H7 (cell line): Measurements from ENCODE around the gene RAMP1. TPM values are rescaled to one million over a fixed set of nuclear protein-coding genes. Genes with fewer than 3 reads are reported as not detected.
"Not testable (repeated sequence)": the region's sequence is repeated elsewhere in the genome, so short reads cannot be mapped to it uniquely, and the experiment has no call there.

Experiments used
- DNase-seq: peaks from one replicate; pipeline ENCODE4 v3.0.0; 2012
- H3K27me3 ChIP-seq: 2 replicates; pipeline ENCODE4 v1.6.0; 2011; ENCODE audit warnings: mild to moderate bottlenecking, low read length; ENCODE audit not compliant: control insufficient read depth, insufficient read depth
- H3K36me3 ChIP-seq: replicated peaks from 2 replicates; pipeline ENCODE4 v1.5.1; 2011; ENCODE audit warnings: low read length; ENCODE audit not compliant: control insufficient read depth, insufficient read depth
- H3K4me3 ChIP-seq: 2 replicates; pipeline ENCODE4 v1.5.1; 2011; ENCODE audit warnings: low read depth, mild to moderate bottlenecking, control low read depth, low read length, moderate library complexity; ENCODE audit not compliant: insufficient read depth
- total RNA-seq: library from RNA; depleted of rRNA; stranded (reverse); fragments of >200 nt; shearing (Covaris generic); gene quantifications from 2 replicates; pipeline ENCODE4 v1.2.3, GENCODE V29; 2014

RAMP1 gene
- total RNA-seq, 1 experiment from 2014 or later = 0.17 TPM

- not testable (repeated sequence) for H3K4me3 ChIP-seq, H3K27me3 ChIP-seq, DNase-seq, H3K36me3 ChIP-seq
Measured at GRCh38 chr2:237868074-237868473, 8.7 kb downstream of the RAMP1 start.

- DNase-seq = no peak
- no peaks in the 10 kb centered on the region for H3K27me3 ChIP-seq
- H3K36me3 ChIP-seq = no peaks in the 10 kb centered on the region
- no peak overlapping the region for H3K4me3 ChIP-seq
Measured at GRCh38 chr2:237868631-237869342, 9.4 kb downstream of the RAMP1 start.

GRCh38 chr2:237869343-237870102 is 10.1 kb downstream of the RAMP1 start:
- no peak for DNase-seq
- Histone ChIP-seq H3K36me3 (no peaks in the 10 kb centered on the region), H3K4me3 (no peak overlapping the region), H3K27me3 (no peaks in the 10 kb centered on the region)

- no peak overlapping the region for H3K4me3 ChIP-seq
- DNase-seq = no peak
- no peaks in the 10 kb centered on the region for H3K27me3 ChIP-seq
- H3K36me3 ChIP-seq = no peaks in the 10 kb centered on the region
Measured at GRCh38 chr2:237870126-237870525, 10.7 kb downstream of the RAMP1 start.

GRCh38 chr2:237870754-237871651 is 11.6 kb downstream of the RAMP1 start:
- Histone ChIP-seq H3K36me3 (no peaks in the 10 kb centered on the region), H3K27me3 (no peaks in the 10 kb centered on the region), H3K4me3 (no peak overlapping the region)
- DNase-seq = peak; percentile 54

GRCh38 chr2:237872178-237872887 is 12.9 kb downstream of the RAMP1 start:
- no peaks in the 10 kb centered on the region for H3K36me3 ChIP-seq
- no peak for DNase-seq
- H3K27me3 ChIP-seq = no peaks in the 10 kb centered on the region
- no peak overlapping the region for H3K4me3 ChIP-seq

GRCh38 chr2:237873421-237873831 is 14.0 kb downstream of the RAMP1 start:
- no peak overlapping the region for H3K4me3 ChIP-seq
- no peaks in the 10 kb centered on the region for H3K27me3 ChIP-seq
- no peak for DNase-seq
- H3K36me3 ChIP-seq = no peaks in the 10 kb centered on the region

GRCh38 chr2:237873897-237874551 is 14.6 kb downstream of the RAMP1 start:
- no peaks in the 10 kb centered on the region for H3K27me3 ChIP-seq
- peak; percentile 55 for DNase-seq
- no peak overlapping the region for H3K4me3 ChIP-seq
- H3K36me3 ChIP-seq = no peaks in the 10 kb centered on the region

- DNase-seq = peak; percentile 59
- H3K36me3 ChIP-seq = no peaks in the 10 kb centered on the region
Measured at GRCh38 chr2:237874585-237875161, 15.2 kb downstream of the RAMP1 start.

GRCh38 chr2:237875256-237876060 is 16.0 kb downstream of the RAMP1 start:
- peak; percentile 52 for DNase-seq
- H3K36me3 ChIP-seq = no peaks in the 10 kb centered on the region
- no peaks in the 10 kb centered on the region for H3K27me3 ChIP-seq
- no peak overlapping the region for H3K4me3 ChIP-seq

More at GRCh38 chr2:237874585-237875161, 15.2 kb downstream of the RAMP1 start:
- H3K4me3 ChIP-seq = no peak overlapping the region
- H3K27me3 ChIP-seq = no peaks in the 10 kb centered on the region

GRCh38 chr2:237876061-237876526 is 16.7 kb downstream of the RAMP1 start:
- DNase-seq = peak; percentile 54
- no peak overlapping the region for H3K4me3 ChIP-seq
- no peaks in the 10 kb centered on the region for H3K36me3 ChIP-seq

GRCh38 chr2:237876532-237876931 is 17.1 kb downstream of the RAMP1 start:
- H3K36me3 ChIP-seq = no peaks in the 10 kb centered on the region
- no peak for DNase-seq

More at GRCh38 chr2:237876061-237876526, 16.7 kb downstream of the RAMP1 start:
- H3K27me3 ChIP-seq = no peaks in the 10 kb centered on the region

More at GRCh38 chr2:237876532-237876931, 17.1 kb downstream of the RAMP1 start:
- no peak overlapping the region for H3K4me3 ChIP-seq
- H3K27me3 ChIP-seq = no peaks in the 10 kb centered on the region
